Aorta (tissue), 5 donors: Measurements from ENCODE around the gene CHST3. TPM values are rescaled to one million over a fixed set of nuclear protein-coding genes. Genes with fewer than 3 reads are reported as not detected.

Experiments
- ATAC-seq: fragments of 200-7000 bp; cut with Tn5 transposase; one replicate; pipeline ENCODE4 v1.9.1; 2022; ENCODE audit warnings: moderate library complexity; ENCODE audit not compliant: low FRiP score
- DNase-seq, 2 donors: peaks; one replicate each; pipeline ENCODE4 v3.0.0-alpha.2; 2020
- H3K27ac ChIP-seq, 2 donors: one replicate each; pipeline ENCODE4 v1.5.1; 2013; ENCODE audit warnings: low read length in 2 of 2, mild to moderate bottlenecking in 2 of 2, moderate library complexity in 2 of 2, control low read depth in 1 of 2, inconsistent platforms in 1 of 2, low read depth in 1 of 2
- H3K27me3 ChIP-seq, 2 donors: one replicate each; pipeline ENCODE4 v1.6.1; 2013; ENCODE audit warnings: control low read depth in 1 of 2, low read length in 1 of 2, mild to moderate bottlenecking in 1 of 2, moderate library complexity in 1 of 2; ENCODE audit not compliant: insufficient read depth in 2 of 2, control insufficient read depth in 1 of 2
- H3K36me3 ChIP-seq, 2 donors: one replicate each; pipeline ENCODE4 v1.6.1; 2013; ENCODE audit warnings: control low read depth in 1 of 2, low read length in 1 of 2, mild to moderate bottlenecking in 1 of 2; ENCODE audit not compliant: insufficient read depth in 2 of 2, control insufficient read depth in 1 of 2
- H3K4me1 ChIP-seq, 2 donors: one replicate each; pipeline ENCODE4 v1.6.1; 2013; ENCODE audit warnings: low read length in 2 of 2, control low read depth in 1 of 2, mild to moderate bottlenecking in 1 of 2, moderate library complexity in 1 of 2; ENCODE audit not compliant: insufficient read depth in 2 of 2, control insufficient read depth in 1 of 2
- H3K4me3 ChIP-seq, 2 donors: one replicate each; pipeline ENCODE4 v1.5.1; 2013; ENCODE audit warnings: low read length in 2 of 2, control low read depth in 1 of 2, mild to moderate bottlenecking in 1 of 2
- H3K9me3 ChIP-seq: one replicate; pipeline ENCODE4 v1.6.1; 2013; ENCODE audit warnings: mild to moderate bottlenecking, low read length; ENCODE audit not compliant: control insufficient read depth
- WGBS, 2 donors: extraction: QIAGEN DNeasy Blood & Tissue Kit; methylation state at CpG; one replicate each; pipeline ENCODE4 v1.1.7; 2013; 5-methylcytosine and 5-hydroxymethylcytosine counted together
- intact Hi-C, 2 donors: fragments of 100-400 bp; cut with DNase I; formaldehyde crosslinking; loops; one replicate each; pipeline versions ENCODE4 v1.14.2 to v1.15.0; 2022
- polyA plus RNA-seq, 2 donors: library from polyadenylated mRNA; stranded (reverse); fragments of 200-250 nt; gene quantifications; one replicate each; pipeline ENCODE4 v1.2.3, GENCODE V29; 2013
- total RNA-seq, 2 donors: library from RNA; stranded (reverse); fragmentation: NEBNext Ultra II Directional; extraction: Animal tissue kit (Norgen Biotek cat#: 25700); gene quantifications; one replicate each; pipeline ENCODE4 v1.2.1, GENCODE V29; 2021
- donor health status: healthy with polysubstance abuse.
- donor health status: Bipolar disorder and iron deficiency.
- donor health status: DM: no; HTN: no; CAD: no.
- donor health status: DM: no; HTN: no; CAD: no.
- donor health status: DM: yes; HTN: yes; CAD: no.

The CHST3 gene
- total and polyA plus RNA-seq, 4 donors: 4.1 to 47.9 (median 19.6) TPM

- no peaks in the 10 kb centered on the region for H3K36me3 ChIP-seq
- H3K4me3 ChIP-seq: no peak overlapping the region
- peaks cover 0 to 5% of the 10 kb centered on the region in 2 donors for H3K4me1 ChIP-seq
- ATAC-seq (no peak), DNase-seq (no peak)
- no peak overlapping the region for H3K27ac ChIP-seq
- 88 to 90% methylated on average over 10 of the region's 10 CpGs for WGBS, 2 donors
- intact Hi-C loops: no loop called here
- H3K27me3 ChIP-seq: no peaks in the 10 kb centered on the region
- H3K9me3 ChIP-seq: no peaks in the 10 kb centered on the region
These were observed 5.7 kb downstream of the CHST3 start for GRCh38 chr10:71969929-71970328.

- H3K27ac ChIP-seq: no peak overlapping the region
- intact Hi-C loops: no loop called here
- 72 to 78% methylated on average over 10 of the region's 10 CpGs for whole genome bisulfite sequencing, 2 donors
- ATAC-seq (no peak), DNase-seq (no peak)
- H3K36me3 ChIP-seq: no peaks in the 10 kb centered on the region
- peaks cover 0 to 5% of the 10 kb centered on the region in 2 donors for H3K4me1 ChIP-seq
- H3K27me3 ChIP-seq: no peaks in the 10 kb centered on the region
- no peak overlapping the region for H3K4me3 ChIP-seq
- no peaks in the 10 kb centered on the region for H3K9me3 ChIP-seq
These were observed 6.1 kb downstream of the CHST3 start for GRCh38 chr10:71970331-71970730.

- Histone ChIP-seq H3K9me3 (no peaks in the 10 kb centered on the region), H3K4me3 (no peak overlapping the region), H3K36me3 (no peaks in the 10 kb centered on the region), H3K4me1 (peaks cover 0 to 5% of the 10 kb centered on the region in 2 donors), H3K27me3 (no peaks in the 10 kb centered on the region), H3K27ac (no peak overlapping the region)
- no peak for ATAC-seq
- DNase-seq: no peak
- intact Hi-C loops: no loop called here
- WGBS, 2 donors: 29 to 39% methylated on average over 4 of the region's 4 CpGs
These were observed 6.7 kb downstream of the CHST3 start for GRCh38 chr10:71970869-71971268.

- Histone ChIP-seq H3K36me3 (no peaks in the 10 kb centered on the region), H3K9me3 (no peaks in the 10 kb centered on the region), H3K27me3 (no peaks in the 10 kb centered on the region), H3K27ac (no peak overlapping the region), H3K4me3 (no peak overlapping the region), H3K4me1 (peaks cover 0 to 5% of the 10 kb centered on the region in 2 donors)
- DNase-seq (no peak), ATAC-seq (no peak)
- 17 to 28% methylated on average over 13 of the region's 13 CpGs for WGBS, 2 donors
- intact Hi-C loops: no loop called here
These were observed 7.1 kb downstream of the CHST3 start for GRCh38 chr10:71971311-71971731.

GRCh38 chr10:71971769-71972555 is 7.8 kb downstream of the CHST3 start:
- 77% methylated on average over 21 of the region's 21 CpGs for WGBS, 2 donors
- Histone ChIP-seq H3K27ac (no peak overlapping the region), H3K4me1 (peaks cover 0 to 5% of the 10 kb centered on the region in 2 donors), H3K27me3 (no peaks in the 10 kb centered on the region), H3K9me3 (no peaks in the 10 kb centered on the region), H3K36me3 (no peaks in the 10 kb centered on the region), H3K4me3 (no peak overlapping the region)
- intact Hi-C loops: no loop called here
- DNase-seq (no peak), ATAC-seq (no peak)

- no peaks in the 10 kb centered on the region for H3K9me3 ChIP-seq
- H3K4me3 ChIP-seq: no peak overlapping the region
- DNase-seq: no peak
- WGBS, 2 donors: 65 to 67% methylated on average over 14 of the region's 14 CpGs
- H3K4me1 ChIP-seq: peaks cover 0 to 5% of the 10 kb centered on the region in 2 donors
- H3K27me3 ChIP-seq: no peaks in the 10 kb centered on the region
- H3K27ac ChIP-seq: peak overlapping the region in 1 of 2 donors; percentile 23
- ATAC-seq: no peak
- no peaks in the 10 kb centered on the region for H3K36me3 ChIP-seq
- intact Hi-C loops: no loop called here
These were observed 8.8 kb downstream of the CHST3 start for GRCh38 chr10:71972746-71973695.

GRCh38 chr10:71973777-71974488 is 9.7 kb downstream of the CHST3 start:
- intact Hi-C loops: no loop called here
- DNase-seq: no peak
- Histone ChIP-seq H3K4me3 (no peak overlapping the region), H3K4me1 (peaks cover 0 to 5% of the 10 kb centered on the region in 2 donors), H3K9me3 (no peaks in the 10 kb centered on the region), H3K36me3 (no peaks in the 10 kb centered on the region), H3K27me3 (no peaks in the 10 kb centered on the region), H3K27ac (peak overlapping the region in 1 of 2 donors; percentile 97)
- WGBS, 2 donors: 82 to 89% methylated on average over 9 of the region's 9 CpGs
- no peak for ATAC-seq

GRCh38 chr10:71974489-71975021 is 10.4 kb downstream of the CHST3 start:
- no peaks in the 10 kb centered on the region for H3K36me3 ChIP-seq
- ATAC-seq (peak; percentile 42), DNase-seq (peak; percentile 64 to 91)
- peaks cover 0 to 5% of the 10 kb centered on the region in 2 donors for H3K4me1 ChIP-seq
- peak overlapping the region; percentile 58 to 97 for H3K27ac ChIP-seq
- intact Hi-C loops: no loop called here
- no peaks in the 10 kb centered on the region for H3K27me3 ChIP-seq
- no peak overlapping the region for H3K4me3 ChIP-seq
- WGBS, 2 donors: 39 to 53% methylated on average over 6 of the region's 6 CpGs
- no peaks in the 10 kb centered on the region for H3K9me3 ChIP-seq
